Stimulated activated CD4-positive, alpha-beta T cell treated with anti-CD3 and anti-CD28 coated beads, Interleukin-4, amount 100 ng/mL, for 1 hour (primary cell): ENCODE measurements around the gene RSAD2.

Experiments
- DNase-seq: peaks from one replicate; pipeline ENCODE4 v3.0.0-alpha.2; 2020

Gene RSAD2

GRCh38 chr2:6908291-6908690 lies 30.7 kb downstream of the RSAD2 start:
- DNase-seq: no peak

- DNase-seq: no peak
Observed at GRCh38 chr2:6909431-6910385, 32.1 kb downstream of the RSAD2 start.

DNA sequence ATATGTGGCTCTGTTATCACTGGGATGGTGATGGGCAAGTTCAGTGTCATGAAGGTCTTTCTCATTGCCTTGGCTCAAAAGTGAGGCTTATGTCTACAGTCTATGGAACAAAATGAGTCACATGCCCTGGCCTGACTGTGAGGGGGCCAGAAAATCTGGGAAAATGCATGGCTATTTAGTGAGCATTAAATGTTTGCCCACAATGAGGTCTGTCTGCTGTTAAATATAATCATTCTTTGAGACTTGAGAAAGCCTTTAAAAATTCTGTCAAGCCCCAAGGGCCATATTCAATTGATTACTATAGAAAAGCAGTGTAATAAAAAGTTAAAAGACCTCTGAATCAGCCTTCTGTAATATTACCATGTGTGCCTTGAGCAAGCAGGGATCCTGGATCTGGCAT lies 34.1 kb downstream of the RSAD2 start:
- no peak for DNase-seq

GRCh38 chr2:6913415-6914157 lies 36.0 kb downstream of the RSAD2 start:
- DNase-seq: peak; percentile 60

- DNase-seq: peak; percentile 32
Observed at GRCh38 chr2:6914828-6915227, 37.3 kb downstream of the RSAD2 start.

DNA sequence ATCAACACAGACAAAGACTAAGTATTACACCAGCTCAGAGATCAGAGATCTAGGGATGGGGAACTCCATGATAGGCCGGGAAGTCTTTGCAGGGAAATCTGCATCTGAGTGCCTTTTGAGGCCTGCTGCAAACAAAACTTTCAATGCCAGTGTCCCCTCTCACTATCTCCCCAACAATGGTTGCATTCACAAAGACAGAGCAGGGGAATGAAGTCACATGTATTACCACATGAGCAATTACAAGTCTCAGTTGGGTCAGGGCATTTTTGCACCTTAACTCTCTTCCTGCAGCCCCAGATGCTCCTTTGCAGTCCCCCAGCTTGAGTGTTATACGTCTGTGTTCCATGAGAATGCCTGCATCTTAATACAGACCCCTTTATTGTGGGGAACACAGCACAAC lies 37.8 kb downstream of the RSAD2 start:
- no peak for DNase-seq

DNA sequence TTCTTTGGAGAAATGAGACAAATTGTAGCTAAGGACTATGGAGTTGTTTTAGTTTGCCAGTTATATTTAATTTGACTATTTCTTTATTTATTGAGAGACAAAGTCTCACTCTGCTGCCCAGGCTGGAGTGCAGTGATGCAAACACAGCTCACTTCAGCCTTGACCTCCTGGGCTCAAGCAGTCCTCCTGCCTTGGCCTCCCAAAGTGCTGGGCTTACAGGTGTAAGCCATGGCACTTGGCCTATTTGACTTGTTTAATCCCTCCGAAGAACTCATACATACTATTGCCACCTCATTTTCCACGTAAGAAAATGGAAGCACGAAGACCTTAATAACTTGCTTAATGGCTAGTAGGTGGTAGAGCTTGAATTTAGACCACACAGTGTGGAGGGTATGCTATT lies 38.6 kb downstream of the RSAD2 start:
- no peak for DNase-seq

DNA sequence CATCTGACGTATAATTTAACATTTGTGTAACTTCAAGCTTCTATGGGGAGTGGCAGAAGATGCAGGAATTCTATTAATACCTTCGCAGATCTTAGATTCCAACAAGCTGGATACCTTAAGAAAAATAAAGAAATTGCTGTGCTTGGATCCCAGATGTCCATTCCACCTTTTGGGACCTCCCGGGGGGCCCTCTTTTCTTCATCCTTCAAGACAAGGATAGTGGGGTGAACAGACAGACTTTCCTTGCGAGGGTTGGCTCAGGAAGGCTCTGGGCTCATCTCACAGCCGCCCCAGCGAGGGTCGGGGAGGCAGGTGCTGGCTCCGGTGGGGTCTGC lies 39.1 kb downstream of the RSAD2 start:
- no peak for DNase-seq

DNA sequence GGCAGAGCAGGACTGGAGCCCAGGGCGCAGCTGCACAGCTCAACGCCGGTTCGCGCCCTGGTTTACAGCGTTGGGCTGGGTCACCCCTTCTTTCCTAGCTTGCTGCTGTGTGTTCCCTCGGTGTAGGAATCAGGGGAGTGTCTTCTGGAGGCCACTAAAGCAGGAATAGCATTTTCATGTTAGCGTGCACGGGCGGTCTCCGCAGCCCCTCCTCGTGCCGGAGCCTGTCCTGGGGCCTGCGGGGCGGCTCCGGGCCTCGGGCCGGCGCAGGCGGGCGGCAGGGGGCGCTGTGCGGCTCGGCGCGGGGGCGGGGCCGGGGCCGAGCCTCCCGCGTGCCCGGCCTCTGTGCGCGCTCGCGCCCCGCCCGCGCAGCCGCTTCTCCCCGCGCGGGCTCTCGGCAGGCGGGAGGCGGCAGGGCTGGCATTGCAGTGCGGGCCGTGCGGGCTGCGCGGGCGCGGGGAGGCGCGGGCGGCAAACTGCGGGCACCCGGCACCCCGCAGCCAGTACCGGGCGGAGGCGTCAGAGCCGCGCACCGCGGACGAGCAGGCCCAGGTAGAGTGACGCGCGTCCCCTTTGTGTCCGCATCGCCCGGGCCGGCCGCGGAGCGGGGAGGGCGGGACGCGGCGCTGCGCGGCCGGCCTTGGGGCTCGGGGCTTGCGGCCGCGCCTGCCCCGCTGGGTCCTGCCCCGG lies 39.6 kb downstream of the RSAD2 start, which contains the start of gene RNF144A:
RNF144A (plus strand) TSS at position 342 of the 690 bp plus-strand sequence. CDS start 79,515 bp downstream, outside the sequence.
- DNase-seq: peak; percentile 80

DNA sequence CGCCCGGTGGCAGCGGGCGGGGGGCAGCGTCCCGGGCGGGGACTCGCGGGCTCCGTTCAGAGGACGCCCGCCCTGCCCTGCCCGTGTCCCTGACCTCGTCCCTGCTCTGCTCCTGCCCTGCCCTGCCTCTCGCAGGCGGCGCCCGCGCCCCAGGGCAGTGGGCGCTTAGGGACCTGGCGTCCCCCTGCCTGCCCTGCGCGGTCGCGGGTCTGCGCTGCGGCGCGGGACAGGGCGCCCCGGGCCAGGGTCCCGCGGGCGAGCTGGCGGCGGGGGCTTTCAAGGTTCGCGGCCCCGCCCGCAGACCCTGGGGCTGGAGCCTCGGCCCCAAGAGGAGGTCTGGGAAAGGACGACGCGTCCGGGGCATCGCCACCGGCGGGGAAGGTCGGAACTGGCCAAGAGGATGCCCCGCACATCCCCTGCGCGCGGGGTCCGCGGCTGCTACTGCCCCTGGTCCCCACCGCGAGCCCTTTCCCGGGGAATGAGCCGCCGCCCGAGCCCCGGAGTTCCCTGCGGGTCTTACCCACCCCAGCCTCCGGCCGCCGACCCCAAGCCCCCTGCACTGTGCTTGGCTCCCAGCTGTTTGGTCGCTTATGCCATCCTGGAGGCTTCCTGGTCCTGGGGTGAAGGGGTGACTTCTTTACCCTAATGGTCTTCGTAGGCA lies 40.3 kb downstream of the RSAD2 start:
- no peak for DNase-seq

DNA sequence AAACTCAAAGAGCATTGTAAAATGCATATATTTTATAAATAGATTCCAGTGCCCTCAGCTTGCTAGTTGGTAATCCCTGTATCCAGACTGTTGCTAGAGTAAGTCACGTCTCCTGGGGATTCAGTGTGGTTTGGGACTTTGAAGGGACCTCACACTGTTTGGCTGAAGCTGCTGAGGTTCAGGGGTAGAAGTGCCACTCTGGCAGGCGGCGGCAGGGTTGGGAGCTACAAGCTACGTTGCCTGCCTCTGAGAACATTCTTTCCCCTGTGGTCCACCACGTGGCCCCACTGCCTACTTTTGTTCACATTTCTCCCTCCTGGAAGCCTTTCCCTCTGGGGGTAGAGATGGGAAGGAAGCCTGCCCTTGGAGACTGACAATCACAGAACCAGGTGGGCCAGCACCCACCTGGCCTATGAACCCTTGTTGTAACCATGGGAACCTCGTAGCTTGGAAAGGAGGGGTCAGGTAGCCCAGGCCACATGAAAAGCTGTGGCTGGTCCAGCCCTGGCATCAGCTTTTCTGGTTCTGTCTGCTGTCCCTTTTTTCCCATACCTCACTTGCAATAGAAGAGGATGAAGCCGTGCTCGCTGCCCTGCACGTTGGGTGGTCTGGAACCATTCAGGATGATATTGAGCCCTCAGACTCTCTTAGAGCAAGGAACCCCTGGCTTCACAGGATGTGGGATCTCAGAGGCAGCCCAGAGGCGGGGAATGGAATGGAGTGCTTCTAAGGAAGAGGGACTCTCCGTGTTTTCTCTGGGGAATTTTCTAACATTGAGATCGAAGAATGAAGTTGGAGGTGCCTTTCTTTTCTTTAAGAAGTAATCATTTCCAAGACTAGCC lies 42.5 kb downstream of the RSAD2 start:
- no peak for DNase-seq

GRCh38 chr2:6920743-6921064 lies 43.1 kb downstream of the RSAD2 start:
- DNase-seq: no peak

DNA sequence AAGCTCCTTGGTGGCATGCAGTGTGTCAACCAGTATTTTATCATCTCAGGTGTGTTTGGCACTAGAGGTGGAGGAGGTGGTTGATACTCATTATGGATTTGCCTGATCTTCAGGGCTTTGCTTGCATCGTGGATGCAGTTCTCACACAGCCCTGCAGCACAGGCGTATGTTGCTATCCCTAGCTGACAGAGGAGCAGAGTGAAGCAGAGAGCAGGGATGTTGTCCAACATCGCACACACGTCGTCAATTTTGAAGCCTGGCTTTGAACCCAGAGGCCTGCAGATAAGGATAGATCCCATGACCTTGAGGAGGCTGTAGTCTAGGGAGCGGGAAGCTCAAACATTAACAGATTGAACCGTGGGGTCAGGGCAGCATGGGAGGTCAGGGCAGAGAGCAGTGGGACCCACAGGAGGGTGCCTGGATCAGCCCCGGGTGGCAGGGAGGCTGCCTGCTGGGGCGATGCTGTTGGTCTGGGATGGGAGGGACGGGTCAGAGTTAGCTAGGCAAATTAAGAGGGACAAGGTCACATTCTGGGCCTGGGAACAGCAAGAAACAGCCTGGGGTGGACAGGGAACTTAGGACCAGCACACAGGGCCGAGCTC lies 43.8 kb downstream of the RSAD2 start:
- no peak for DNase-seq

GRCh38 chr2:6922201-6922656 lies 44.7 kb downstream of the RSAD2 start:
- DNase-seq: no peak

DNA sequence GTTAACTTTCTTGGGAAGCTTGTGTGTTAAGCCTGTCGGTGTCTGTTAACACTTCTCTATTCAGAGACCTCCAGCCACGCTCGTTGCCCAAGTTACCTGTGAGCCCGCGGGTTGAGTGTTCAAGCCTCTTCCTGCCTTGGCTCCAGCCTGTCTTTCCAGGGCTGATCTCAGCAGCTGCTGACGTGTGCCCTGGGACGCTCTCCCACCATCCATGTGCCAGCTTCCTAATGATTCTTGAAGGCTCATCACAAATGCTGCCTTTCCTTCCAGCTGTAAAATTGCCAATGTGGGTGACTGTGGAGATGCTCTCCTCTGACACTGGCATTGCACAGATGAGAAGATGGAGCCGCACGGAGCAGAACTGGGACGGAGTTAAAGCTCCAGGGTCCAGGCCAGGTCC lies 45.7 kb downstream of the RSAD2 start:
- DNase-seq: no peak

GRCh38 chr2:6924101-6924923 lies 46.7 kb downstream of the RSAD2 start:
- DNase-seq: no peak

GRCh38 chr2:6924924-6925409 lies 47.4 kb downstream of the RSAD2 start:
- no peak for DNase-seq

- DNase-seq: no peak
Observed at GRCh38 chr2:6926071-6926732, 48.6 kb downstream of the RSAD2 start.

DNA sequence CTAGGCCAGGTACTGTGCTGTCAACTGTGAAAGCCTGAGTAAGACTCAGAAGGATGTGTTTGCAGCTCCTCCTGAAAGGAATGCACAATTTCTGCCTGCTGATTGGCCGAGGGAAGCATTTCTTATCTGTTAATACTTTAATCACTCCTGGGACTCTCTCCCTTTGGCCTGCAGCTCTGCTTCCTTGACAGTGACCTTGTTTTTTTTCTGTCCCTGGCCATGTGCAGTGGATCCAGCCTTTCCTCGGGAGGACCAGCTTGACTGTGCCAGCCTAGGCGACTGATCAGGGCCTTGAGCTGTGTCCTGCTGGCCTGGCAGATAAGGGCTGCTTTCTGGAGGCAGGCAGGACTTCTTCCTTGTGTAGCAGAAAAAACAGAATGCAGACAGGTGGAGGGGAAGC lies 49.6 kb downstream of the RSAD2 start:
- no peak for DNase-seq

- DNase-seq: no peak
Observed at GRCh38 chr2:6927753-6928152, 50.2 kb downstream of the RSAD2 start.
